ENCODE results near the gene LCE2D. TPM values are rescaled to one million over a fixed set of nuclear protein-coding genes. Genes with fewer than 3 reads are reported as not detected.

Gene LCE2D, protein sequence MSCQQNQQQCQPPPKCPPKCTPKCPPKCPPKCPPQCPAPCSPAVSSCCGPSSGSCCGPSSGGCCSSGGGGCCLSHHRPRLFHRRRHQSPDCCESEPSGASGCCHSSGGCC
- polyA plus RNA-seq (not detected in 3 replicates), polyA minus RNA-seq (not detected in 3 replicates)
- polyA plus RNA-seq (2011; ENCODE audit: low read depth) = 1.2 TPM
- not detected in 2 replicates for polyA plus RNA-seq (2011; cell fraction: cytosol; rRNA removed)
- polyA plus RNA-seq (2011; cell fraction: nucleus; rRNA removed) = not detected in 2 replicates
- 0.22 and 15.3 TPM in 2 replicates for polyA plus RNA-seq (2012; ENCODE audit: low replicate concordance)
- not detected for polyA minus RNA-seq (2011; cell fraction: cytosol; rRNA and poly(A)+ RNA removed)
- not detected in 2 replicates for polyA minus RNA-seq (2011; cell fraction: nucleus; rRNA and poly(A)+ RNA removed)

DNA sequence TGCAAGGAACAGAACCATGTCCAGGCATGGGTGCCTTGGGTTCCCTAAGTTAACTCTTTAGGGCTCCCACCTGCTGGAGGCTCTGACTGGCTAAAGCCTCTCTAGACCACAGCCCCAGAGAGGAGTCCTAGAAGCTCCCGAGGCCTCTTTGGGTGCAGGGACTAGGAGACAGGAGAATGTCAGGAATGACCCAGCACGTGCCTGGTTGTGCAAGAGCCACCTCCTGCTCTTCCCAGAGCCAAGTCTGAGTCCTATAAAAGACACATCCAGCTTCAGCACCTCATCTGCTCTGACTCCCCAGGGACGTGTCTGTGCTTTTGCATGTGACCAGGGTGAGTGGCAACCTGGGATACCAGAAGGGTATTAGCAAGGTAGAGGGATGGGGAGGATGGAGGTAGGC lies at the start of gene LCE2D:
Gene LCE2D, plus strand, starts transcription at position 283 of the 400 bp plus-strand sequence. CDS start 726 bp downstream, outside the sequence.
- Histone ChIP-seq H2AFZ (ENCODE audit: control insufficient read depth, low read length) (no peak within 1 kb of the TSS), H3K27ac (ENCODE audit: control insufficient read depth, insufficient read depth, low read length) (no peak within 1 kb of the TSS), H4K20me1 (ENCODE audit: control insufficient read depth, extremely low read depth, insufficient read depth, low read length) (no peaks in the 10 kb centered on the region), H3K36me3 (ENCODE audit: control insufficient read depth in 2 of 2, extremely low read depth in 1 of 2, insufficient read depth in 2 of 2, low read length in 2 of 2) (no peaks in the 10 kb centered on the region), H3K27me3 (ENCODE audit: control insufficient read depth, extremely low read depth, insufficient read depth, low read length) (peaks cover 18% of the 10 kb centered on the region), H3K9me1 (ENCODE audit: control insufficient read depth, extremely low read depth, insufficient read depth, low read length) (no peaks in the 10 kb centered on the region), H3K4me1 (ENCODE audit: control insufficient read depth, extremely low read depth, insufficient read depth, low read length) (no peaks in the 10 kb centered on the region), H3K79me2 (ENCODE audit: control insufficient read depth, insufficient read depth, low read length) (no peaks in the 10 kb centered on the region), H3K4me2 (ENCODE audit: control insufficient read depth, extremely low read depth, insufficient read depth, low read depth, low read length) (no peak within 1 kb of the TSS), H3K9me3 (ENCODE audit: control insufficient read depth, low read depth, low read length) (no peaks in the 10 kb centered on the region), H3K4me3 (ENCODE audit: control insufficient read depth in 2 of 3, extremely low read depth in 1 of 3, insufficient read depth in 2 of 3, low read depth in 1 of 3, low read length in 3 of 3) (no peak within 1 kb of the TSS), H3K9ac (ENCODE audit: control insufficient read depth, extremely low read depth, insufficient read depth, low read length) (no peak within 1 kb of the TSS)
- dilution Hi-C loops (cut with MboI; ENCODE audit: extremely low pct_ligation_motif_present, low sequenced_read_pairs) = no loop called here
- DNase-seq (ENCODE audit: low read depth, low spot score) (no peak), FAIRE-seq (no peak)
- TF ChIP-seq, protein P1, sequence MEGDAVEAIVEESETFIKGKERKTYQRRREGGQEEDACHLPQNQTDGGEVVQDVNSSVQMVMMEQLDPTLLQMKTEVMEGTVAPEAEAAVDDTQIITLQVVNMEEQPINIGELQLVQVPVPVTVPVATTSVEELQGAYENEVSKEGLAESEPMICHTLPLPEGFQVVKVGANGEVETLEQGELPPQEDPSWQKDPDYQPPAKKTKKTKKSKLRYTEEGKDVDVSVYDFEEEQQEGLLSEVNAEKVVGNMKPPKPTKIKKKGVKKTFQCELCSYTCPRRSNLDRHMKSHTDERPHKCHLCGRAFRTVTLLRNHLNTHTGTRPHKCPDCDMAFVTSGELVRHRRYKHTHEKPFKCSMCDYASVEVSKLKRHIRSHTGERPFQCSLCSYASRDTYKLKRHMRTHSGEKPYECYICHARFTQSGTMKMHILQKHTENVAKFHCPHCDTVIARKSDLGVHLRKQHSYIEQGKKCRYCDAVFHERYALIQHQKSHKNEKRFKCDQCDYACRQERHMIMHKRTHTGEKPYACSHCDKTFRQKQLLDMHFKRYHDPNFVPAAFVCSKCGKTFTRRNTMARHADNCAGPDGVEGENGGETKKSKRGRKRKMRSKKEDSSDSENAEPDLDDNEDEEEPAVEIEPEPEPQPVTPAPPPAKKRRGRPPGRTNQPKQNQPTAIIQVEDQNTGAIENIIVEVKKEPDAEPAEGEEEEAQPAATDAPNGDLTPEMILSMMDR (optimal IDR thresholded peaks at IDR 0.05 in 1 of 3, IDR thresholded peaks at IDR 0.05 in 1 of 3, conservative IDR thresholded peaks at IDR 0.05 in 1 of 3; ENCODE audit: extremely low read depth in 1 of 3, insufficient read depth in 2 of 3, low read length in 3 of 3) = no peak
- no peak for TF ChIP-seq EZH2 (IDR thresholded peaks at IDR 0.05; ENCODE audit: low read length)

DNA sequence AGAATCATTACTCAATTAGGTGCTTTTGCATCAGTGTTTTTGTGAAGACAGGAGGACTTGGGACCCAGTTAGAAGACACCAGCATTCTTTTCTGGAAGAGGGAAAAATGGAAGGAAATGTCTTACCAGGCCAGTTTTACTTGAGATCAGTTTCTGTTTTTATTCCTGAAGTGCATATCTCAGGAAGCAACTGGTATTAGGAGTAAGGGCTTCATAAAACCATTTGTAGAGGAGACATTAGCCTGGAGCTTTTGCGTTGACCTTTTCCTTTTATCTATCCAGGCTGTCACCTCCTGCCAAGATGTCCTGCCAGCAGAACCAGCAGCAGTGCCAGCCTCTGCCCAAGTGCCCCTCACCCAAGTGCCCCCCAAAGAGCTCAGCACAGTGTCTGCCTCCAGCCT lies 49.7 kb upstream of the LCE2D start, which contains the start of gene LCE3B:
Gene LCE3B, plus strand, starts transcription at position 301 of the 400 bp plus-strand sequence. Its CDS starts 0 bp downstream, at position 301.
- H3K4me1 ChIP-seq (ENCODE audit: control insufficient read depth, extremely low read depth, insufficient read depth, low read length) = no peaks in the 10 kb centered on the region
- no peak within 1 kb of the TSS for H2AFZ ChIP-seq (ENCODE audit: control insufficient read depth, low read length)
- no peaks in the 10 kb centered on the region for H3K9me1 ChIP-seq (ENCODE audit: control insufficient read depth, extremely low read depth, insufficient read depth, low read length)
- H3K4me2 ChIP-seq (ENCODE audit: control insufficient read depth, extremely low read depth, insufficient read depth, low read depth, low read length) = no peak within 1 kb of the TSS
- no peaks in the 10 kb centered on the region for H3K79me2 ChIP-seq (ENCODE audit: control insufficient read depth, insufficient read depth, low read length)
- H3K4me3 ChIP-seq (ENCODE audit: control insufficient read depth in 2 of 3, extremely low read depth in 1 of 3, insufficient read depth in 2 of 3, low read depth in 1 of 3, low read length in 3 of 3) = no peak within 1 kb of the TSS
- peaks cover 5% of the 10 kb centered on the region for H3K9me3 ChIP-seq (ENCODE audit: control insufficient read depth, low read depth, low read length)
- TF ChIP-seq, protein P1 (optimal IDR thresholded peaks at IDR 0.05 in 1 of 3, IDR thresholded peaks at IDR 0.05 in 1 of 3, conservative IDR thresholded peaks at IDR 0.05 in 1 of 3; ENCODE audit: extremely low read depth in 1 of 3, insufficient read depth in 2 of 3, low read length in 3 of 3) = no peak
- TF ChIP-seq EZH2 (IDR thresholded peaks at IDR 0.05; ENCODE audit: low read length) = no peak
- FAIRE-seq (no peak), DNase-seq (ENCODE audit: low read depth, low spot score) (no peak)
- H3K9ac ChIP-seq (ENCODE audit: control insufficient read depth, extremely low read depth, insufficient read depth, low read length) = no peak within 1 kb of the TSS
- H3K36me3 ChIP-seq (ENCODE audit: control insufficient read depth in 2 of 2, extremely low read depth in 1 of 2, insufficient read depth in 2 of 2, low read length in 2 of 2) = no peaks in the 10 kb centered on the region
- H3K27me3 ChIP-seq (ENCODE audit: control insufficient read depth, extremely low read depth, insufficient read depth, low read length) = peaks cover 6% of the 10 kb centered on the region
- H3K27ac ChIP-seq (ENCODE audit: control insufficient read depth, insufficient read depth, low read length) = no peak within 1 kb of the TSS
- dilution Hi-C loops (cut with MboI; ENCODE audit: extremely low pct_ligation_motif_present, low sequenced_read_pairs) = no loop called here
- H4K20me1 ChIP-seq (ENCODE audit: control insufficient read depth, extremely low read depth, insufficient read depth, low read length) = no peaks in the 10 kb centered on the region

Measured in keratinocyte (primary cell).